Activated CD8-positive, alpha-beta memory T cell treated with anti-CD3 and anti-CD28 coated beads for 48 hours (primary cell): ENCODE measurements around the gene PSMC4.
"Not testable (repeated sequence)": the region's sequence is repeated elsewhere in the genome, so short reads cannot be mapped to it uniquely, and the experiment has no call there.

Source experiments
- DNase-seq, 3 experiments: peaks; one replicate each; pipeline ENCODE4 v3.0.0-alpha.2; 2020; ENCODE audit warnings: low read depth in 2 of 3, low spot score in 2 of 3

Gene PSMC4

DNA sequence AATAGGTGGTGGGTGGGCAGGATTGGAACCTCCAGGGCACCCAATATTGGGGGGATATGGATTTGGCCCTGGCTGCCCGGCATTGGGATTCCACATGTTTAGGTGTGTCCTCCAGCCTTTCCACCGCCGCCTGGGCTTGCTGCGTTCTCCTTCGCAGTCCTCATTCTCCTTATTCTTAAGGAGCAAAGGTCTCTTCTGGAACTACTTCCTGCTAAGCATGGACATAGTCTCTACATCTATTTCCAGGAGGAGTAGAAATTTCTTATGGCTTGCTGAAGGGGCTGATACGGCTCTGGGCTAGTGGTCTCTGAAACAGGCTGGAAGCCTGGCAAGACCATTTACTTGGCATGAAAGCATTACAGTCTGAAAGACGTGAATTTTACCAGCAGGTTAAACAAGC, 27.4 kb upstream of the PSMC4 start:
- DNase-seq: no peak

DNA sequence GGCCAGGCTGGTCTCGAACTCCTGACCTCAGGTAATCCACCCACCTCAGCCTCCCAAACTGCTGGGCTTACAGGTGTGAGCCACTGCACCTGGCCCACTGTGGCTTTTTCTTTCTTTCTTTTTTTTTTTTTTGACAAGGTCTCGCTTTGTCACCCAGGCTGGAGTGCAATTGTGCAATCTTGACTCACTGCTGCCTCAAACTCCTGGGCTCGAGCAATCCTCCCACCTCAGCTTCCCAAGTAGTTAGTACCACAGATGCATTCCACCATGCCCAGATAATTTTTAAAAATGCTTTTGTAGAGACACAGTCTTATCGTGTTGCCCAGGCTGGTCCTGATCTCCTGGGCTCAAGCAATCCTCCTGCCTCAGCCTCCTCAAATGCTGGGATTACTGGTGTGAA, 24.4 kb upstream of the PSMC4 start:
- no peak for DNase-seq

DNA sequence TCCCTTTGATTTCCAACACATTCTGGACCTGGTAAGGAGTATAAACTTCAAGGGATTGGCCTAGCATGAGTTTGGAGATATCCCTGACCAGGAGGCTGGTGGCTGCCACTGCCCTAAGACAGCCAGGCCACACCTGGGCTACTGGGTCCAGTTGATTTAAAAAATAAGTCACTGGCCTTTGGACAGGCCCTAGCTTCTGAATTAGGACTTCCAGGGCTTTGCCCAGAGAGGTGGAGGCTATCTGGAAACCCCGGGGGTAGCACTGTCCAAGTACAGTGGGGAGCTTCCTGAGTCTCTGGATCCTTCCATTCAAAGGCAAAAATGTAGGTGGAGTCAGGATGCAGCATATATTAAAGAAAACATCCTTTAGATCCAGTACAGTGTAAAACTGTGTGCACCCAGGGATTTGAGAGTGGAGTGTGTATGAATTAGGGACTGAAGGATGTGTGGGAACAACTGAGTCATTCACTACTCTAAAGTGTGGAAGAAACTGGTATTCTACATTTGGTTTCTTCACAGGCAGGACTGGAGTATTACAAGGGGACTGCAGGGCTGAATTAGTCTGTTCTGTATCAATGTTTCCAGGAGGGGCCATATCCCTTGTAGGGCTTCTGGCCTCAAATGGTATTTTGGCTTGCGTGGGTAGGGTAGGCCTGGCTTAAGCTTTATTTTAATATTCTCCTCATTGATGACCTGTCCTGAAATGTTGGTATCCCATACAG, 21.8 kb upstream of the PSMC4 start:
- no peak for DNase-seq

GRCh38 chr19:39951065-39951650, 19.8 kb upstream of the PSMC4 start:
- no peak for DNase-seq

DNA sequence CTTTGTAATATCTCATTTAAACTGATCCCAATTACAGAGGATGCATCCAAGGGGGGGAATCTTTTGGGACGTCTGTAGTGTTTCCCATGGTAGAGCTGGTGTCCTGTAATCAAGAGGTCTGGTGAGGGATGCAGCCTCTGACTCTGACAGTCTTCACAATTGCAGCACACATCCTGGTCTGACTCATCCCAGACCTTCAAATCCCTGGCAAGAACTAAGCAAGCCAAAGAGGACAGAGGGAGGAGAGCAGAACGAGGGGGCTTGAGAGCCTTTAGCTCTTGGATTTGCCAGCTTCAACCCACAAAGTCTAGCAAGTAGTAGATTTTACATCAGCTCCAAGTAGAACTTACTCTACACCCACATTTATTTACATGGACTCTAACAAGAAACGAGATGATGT, 19.3 kb upstream of the PSMC4 start:
- DNase-seq: no peak

DNA sequence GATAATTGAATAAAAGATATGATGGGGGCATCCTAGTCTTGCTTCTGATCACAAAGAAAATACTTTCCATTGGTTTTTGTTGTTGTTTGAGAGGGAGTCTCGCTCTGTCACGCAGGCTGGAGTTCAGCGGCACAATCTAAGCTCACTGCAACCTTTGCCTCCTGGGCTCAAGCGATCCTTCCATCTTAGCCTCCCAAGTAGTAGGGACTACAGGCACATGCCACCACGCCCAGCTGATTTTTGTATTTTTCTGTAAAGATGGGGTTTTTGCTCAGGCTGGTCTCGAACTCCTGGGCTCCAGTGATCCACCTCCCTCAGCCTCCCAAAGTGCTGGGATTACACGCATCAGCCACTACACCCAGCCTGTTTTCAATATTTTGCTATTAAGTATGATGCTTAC, 17.1 kb upstream of the PSMC4 start:
- no peak for DNase-seq

GRCh38 chr19:39957886-39958285, 13.1 kb upstream of the PSMC4 start:
- DNase-seq: not testable (repeated sequence)

DNA sequence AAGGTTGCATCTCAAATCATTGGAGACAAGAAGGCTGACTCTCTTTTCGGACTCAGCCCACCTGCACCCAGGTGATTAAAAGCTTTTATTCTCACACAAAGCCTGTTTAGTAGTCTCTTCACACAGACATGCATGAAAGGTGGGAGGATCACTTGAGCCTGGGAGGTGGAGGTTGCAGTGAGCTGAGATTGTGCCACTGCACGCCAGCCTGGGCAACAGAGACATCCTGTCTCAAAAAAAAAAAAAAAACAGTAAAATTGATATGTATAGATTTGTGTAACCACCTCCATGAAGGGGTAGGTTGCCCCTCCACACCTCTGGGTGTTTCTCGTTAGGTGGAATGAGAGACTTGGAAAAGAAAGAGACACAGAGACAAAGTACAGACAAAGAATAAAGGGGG, 12.0 kb upstream of the PSMC4 start:
- not testable (repeated sequence) for DNase-seq

GRCh38 chr19:39959407-39959806, 11.6 kb upstream of the PSMC4 start:
- DNase-seq: not testable (repeated sequence)

GRCh38 chr19:39963898-39964297, 7.1 kb upstream of the PSMC4 start:
- DNase-seq: no peak

DNA sequence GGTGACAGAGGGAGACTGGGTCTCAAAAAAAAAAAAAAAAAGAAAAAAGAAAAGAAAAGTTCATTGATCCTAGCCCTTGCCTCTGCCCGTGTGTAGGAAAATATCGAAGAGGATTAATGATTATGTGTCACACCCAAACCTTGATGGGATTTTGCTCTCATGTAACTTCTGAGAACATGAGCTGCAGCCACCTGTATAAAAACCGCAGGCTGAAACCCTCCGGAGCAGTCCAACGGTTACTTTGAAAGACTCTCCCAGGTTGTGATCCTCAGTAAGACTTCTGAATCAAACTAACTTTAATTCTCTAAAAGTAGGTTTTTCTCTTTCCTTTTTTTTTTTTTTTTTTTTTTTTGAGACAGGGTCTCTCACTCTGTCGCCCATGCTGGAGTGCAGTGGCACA, 4.3 kb upstream of the PSMC4 start:
- no peak for DNase-seq

GRCh38 chr19:39967561-39967960, 3.4 kb upstream of the PSMC4 start:
- DNase-seq: no peak

GRCh38 chr19:39968789-39969188, 2.2 kb upstream of the PSMC4 start:
- DNase-seq: no peak

GRCh38 chr19:39969266-39969665, 1.7 kb upstream of the PSMC4 start:
- DNase-seq: no peak

DNA sequence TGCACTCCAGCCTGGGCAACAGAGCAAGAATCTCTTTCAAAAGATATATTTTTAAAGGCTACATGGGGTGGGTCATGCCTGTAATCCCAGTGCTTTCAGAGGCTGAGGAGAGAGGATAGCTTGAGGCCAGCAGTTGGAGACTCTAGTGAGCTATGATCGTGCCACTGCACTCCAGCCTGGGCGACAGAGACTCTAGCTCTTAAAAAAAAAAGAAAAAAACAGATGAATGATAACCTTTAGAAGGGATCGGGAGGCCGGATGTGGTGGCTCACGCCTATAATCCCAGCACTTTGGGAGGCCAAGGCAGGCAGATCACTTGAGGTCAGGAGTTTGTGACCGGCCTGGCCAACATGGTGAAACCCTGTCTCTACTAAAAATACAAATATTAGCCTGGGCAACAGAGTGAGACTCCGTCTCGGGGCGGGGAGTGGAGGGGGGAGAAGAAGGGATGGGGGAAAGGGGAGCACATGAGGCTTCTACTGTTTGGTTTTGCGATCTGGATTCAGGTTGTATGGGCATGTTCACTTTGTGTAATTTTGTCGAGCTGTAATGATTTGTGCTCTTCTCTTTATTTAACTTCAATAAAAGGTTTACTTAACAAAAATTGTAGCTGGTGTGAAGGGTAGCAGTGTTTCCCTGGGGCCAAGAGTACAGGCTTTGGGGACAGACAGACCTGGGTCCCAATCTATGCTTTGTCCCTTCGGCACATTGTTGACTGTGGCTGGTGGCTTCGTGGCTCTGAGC, 1.1 kb upstream of the PSMC4 start:
- DNase-seq: no peak

DNA sequence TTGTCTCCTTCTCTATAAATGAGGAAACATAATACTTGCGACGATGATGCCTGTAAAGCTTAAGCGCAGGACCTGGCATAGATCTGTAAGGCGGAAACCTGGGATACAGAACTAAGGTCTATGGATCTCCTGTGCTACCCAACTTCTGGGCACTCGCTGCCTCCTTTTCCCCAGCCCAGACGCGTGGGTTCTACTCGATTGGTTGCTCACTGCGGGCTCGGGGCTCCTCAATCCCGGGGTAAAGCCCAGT, 615 bp upstream of the PSMC4 start:
- DNase-seq: no peak

- no peak for DNase-seq
Measured at GRCh38 chr19:39971380-39972035, 543 bp downstream of the PSMC4 start.

DNA sequence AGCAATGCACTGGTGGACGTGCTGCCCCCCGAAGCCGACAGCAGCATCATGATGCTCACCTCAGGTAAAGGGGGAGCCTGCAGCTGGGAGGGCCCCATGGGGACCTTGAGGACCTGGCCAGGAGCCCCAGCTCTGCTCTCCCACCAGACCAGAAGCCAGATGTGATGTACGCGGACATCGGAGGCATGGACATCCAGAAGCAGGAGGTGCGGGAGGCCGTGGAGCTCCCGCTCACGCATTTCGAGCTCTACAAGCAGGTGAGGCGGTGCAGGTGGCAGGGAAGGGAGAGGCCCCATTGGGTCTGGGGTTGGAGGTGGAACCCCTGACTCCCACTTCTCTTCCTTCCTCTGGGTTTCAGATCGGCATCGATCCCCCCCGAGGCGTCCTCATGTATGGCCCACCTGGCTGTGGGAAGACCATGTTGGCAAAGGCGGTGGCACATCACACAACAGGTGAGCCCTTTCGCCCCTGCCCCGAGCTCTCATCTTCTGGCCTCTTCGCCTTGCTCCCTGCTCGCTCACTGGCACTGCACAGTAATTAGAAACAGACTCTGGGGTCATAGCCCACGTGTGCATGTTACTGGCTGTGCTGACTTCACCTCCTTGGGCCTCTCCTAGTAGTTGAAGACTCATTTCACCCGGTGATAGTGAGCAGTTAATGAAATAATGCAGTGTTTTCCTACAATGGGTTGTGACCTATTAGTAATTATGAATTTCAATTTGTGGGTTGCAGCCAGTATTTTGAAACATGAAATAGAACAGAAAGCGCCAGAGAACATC, 3.6 kb downstream of the PSMC4 start:
- no peak for DNase-seq

- no peak for DNase-seq
Measured at GRCh38 chr19:39982883-39983282, 11.9 kb downstream of the PSMC4 start.

- no peak for DNase-seq
Measured at GRCh38 chr19:39983695-39984300, 12.8 kb downstream of the PSMC4 start.

- no peak for DNase-seq
Measured at GRCh38 chr19:39986643-39987042, 15.7 kb downstream of the PSMC4 start.
